ENCODE data around the gene SPRY1.

SPRY1 gene

DNA sequence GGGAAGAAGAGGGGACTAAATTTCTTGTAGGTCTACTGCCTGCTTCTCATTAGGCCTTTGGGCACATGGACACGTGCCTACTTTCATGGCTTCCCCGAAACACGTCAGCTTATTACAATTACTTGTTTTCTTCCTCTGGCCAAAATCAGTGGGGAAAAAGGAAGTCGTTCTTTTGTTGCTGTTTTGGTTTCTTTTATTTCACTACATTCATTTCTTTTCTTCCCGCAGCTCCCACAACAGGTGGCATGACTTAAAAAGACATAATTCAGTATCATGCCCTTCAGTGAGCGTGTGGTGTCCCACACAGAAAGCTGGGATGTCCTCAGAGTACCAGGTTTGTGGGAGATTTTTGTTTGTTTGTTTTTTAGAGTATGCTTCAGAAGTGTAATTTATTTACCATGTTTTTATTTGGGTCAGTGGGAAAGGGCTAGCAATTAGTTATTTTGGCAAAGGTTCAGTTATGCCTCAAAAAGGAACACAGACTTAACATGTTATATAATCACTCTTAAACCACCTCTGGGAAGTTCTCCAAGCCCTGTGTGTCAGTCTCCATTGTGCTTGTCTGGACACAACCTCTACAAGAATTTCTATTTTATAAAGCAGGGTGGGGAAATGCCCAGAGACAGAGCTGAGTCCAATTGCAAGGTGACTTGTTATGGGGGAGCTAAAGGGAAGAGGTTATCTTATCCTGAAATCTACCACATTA lies 44.2 kb upstream of the SPRY1 start:
- no peaks in the 10 kb centered on the region for H3K4me1 ChIP-seq (ENCODE audit: low read length)
- no peaks in the 10 kb centered on the region for H3F3A ChIP-seq (ENCODE audit: insufficient read depth, low read length)
- no peaks in the 10 kb centered on the region for H3K9me2 ChIP-seq (replicated peaks; ENCODE audit: insufficient read depth, low read length)
- H3K4me2 ChIP-seq (ENCODE audit: low read depth, low read length), result no peak overlapping the region
- no peaks in the 10 kb centered on the region for H3K27me3 ChIP-seq (replicated peaks; ENCODE audit: insufficient read depth, low read length)
- no peaks in the 10 kb centered on the region for H3K36me3 ChIP-seq (replicated peaks; ENCODE audit: insufficient read depth, low read length)
- H3K27ac ChIP-seq (ENCODE audit: low read length), result no peak overlapping the region
- no peak for DNase-seq
- no peaks in the 10 kb centered on the region for H3K9me3 ChIP-seq (replicated peaks; ENCODE audit: insufficient read depth, low read length)
- TF ChIP-seq EZH2 (optimal IDR thresholded peaks at IDR 0.05; ENCODE audit: low read depth, low read length), result no peak
- TF ChIP-seq, protein P1, sequence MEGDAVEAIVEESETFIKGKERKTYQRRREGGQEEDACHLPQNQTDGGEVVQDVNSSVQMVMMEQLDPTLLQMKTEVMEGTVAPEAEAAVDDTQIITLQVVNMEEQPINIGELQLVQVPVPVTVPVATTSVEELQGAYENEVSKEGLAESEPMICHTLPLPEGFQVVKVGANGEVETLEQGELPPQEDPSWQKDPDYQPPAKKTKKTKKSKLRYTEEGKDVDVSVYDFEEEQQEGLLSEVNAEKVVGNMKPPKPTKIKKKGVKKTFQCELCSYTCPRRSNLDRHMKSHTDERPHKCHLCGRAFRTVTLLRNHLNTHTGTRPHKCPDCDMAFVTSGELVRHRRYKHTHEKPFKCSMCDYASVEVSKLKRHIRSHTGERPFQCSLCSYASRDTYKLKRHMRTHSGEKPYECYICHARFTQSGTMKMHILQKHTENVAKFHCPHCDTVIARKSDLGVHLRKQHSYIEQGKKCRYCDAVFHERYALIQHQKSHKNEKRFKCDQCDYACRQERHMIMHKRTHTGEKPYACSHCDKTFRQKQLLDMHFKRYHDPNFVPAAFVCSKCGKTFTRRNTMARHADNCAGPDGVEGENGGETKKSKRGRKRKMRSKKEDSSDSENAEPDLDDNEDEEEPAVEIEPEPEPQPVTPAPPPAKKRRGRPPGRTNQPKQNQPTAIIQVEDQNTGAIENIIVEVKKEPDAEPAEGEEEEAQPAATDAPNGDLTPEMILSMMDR (IDR thresholded peaks at IDR 0.05; ENCODE audit: low read length), result no peak
- TF ChIP-seq EZH2phosphoT487 (IDR thresholded peaks at IDR 0.05; ENCODE audit: low read length), result no peak
- H4K20me1 ChIP-seq (ENCODE audit: insufficient read depth, low read length), result no peaks in the 10 kb centered on the region
- H3K4me3 ChIP-seq (ENCODE audit: low read length), result no peak overlapping the region
- no peak overlapping the region for H3K9ac ChIP-seq (ENCODE audit: low read length)
- H2AFZ ChIP-seq (ENCODE audit: low read length), result no peak overlapping the region
- no peaks in the 10 kb centered on the region for H3K79me2 ChIP-seq (ENCODE audit: low read length)

GRCh38 chr4:123352966-123353365 lies 43.6 kb upstream of the SPRY1 start:
- no peaks in the 10 kb centered on the region for H3K27me3 ChIP-seq (replicated peaks; ENCODE audit: insufficient read depth, low read length)
- no peaks in the 10 kb centered on the region for H3K9me2 ChIP-seq (replicated peaks; ENCODE audit: insufficient read depth, low read length)
- no peak overlapping the region for H2AFZ ChIP-seq (ENCODE audit: low read length)
- H3F3A ChIP-seq (ENCODE audit: insufficient read depth, low read length), result no peaks in the 10 kb centered on the region
- no peak overlapping the region for H3K9ac ChIP-seq (ENCODE audit: low read length)
- H3K4me3 ChIP-seq (ENCODE audit: low read length), result no peak overlapping the region
- TF ChIP-seq EZH2 (optimal IDR thresholded peaks at IDR 0.05; ENCODE audit: low read depth, low read length) (no peak), EZH2phosphoT487 (IDR thresholded peaks at IDR 0.05; ENCODE audit: low read length) (no peak)
- TF ChIP-seq, protein P1 (IDR thresholded peaks at IDR 0.05; ENCODE audit: low read length), result no peak
- no peaks in the 10 kb centered on the region for H3K9me3 ChIP-seq (replicated peaks; ENCODE audit: insufficient read depth, low read length)
- no peaks in the 10 kb centered on the region for H3K79me2 ChIP-seq (ENCODE audit: low read length)
- no peaks in the 10 kb centered on the region for H3K36me3 ChIP-seq (replicated peaks; ENCODE audit: insufficient read depth, low read length)
- no peak for DNase-seq
- H3K27ac ChIP-seq (ENCODE audit: low read length), result no peak overlapping the region
- H3K4me2 ChIP-seq (ENCODE audit: low read depth, low read length), result no peak overlapping the region
- H3K4me1 ChIP-seq (ENCODE audit: low read length), result no peaks in the 10 kb centered on the region
- H4K20me1 ChIP-seq (ENCODE audit: insufficient read depth, low read length), result no peaks in the 10 kb centered on the region

GRCh38 chr4:123353656-123354055 lies 42.9 kb upstream of the SPRY1 start:
- DNase-seq, result no peak
- Histone ChIP-seq H3K27me3 (replicated peaks; ENCODE audit: insufficient read depth, low read length) (no peaks in the 10 kb centered on the region), H3K4me2 (ENCODE audit: low read depth, low read length) (no peak overlapping the region), H3F3A (ENCODE audit: insufficient read depth, low read length) (no peaks in the 10 kb centered on the region), H3K4me1 (ENCODE audit: low read length) (no peaks in the 10 kb centered on the region), H3K79me2 (ENCODE audit: low read length) (no peaks in the 10 kb centered on the region), H2AFZ (ENCODE audit: low read length) (no peak overlapping the region), H3K9ac (ENCODE audit: low read length) (no peak overlapping the region), H3K36me3 (replicated peaks; ENCODE audit: insufficient read depth, low read length) (no peaks in the 10 kb centered on the region), H3K9me2 (replicated peaks; ENCODE audit: insufficient read depth, low read length) (no peaks in the 10 kb centered on the region), H3K9me3 (replicated peaks; ENCODE audit: insufficient read depth, low read length) (no peaks in the 10 kb centered on the region), H3K4me3 (ENCODE audit: low read length) (no peak overlapping the region), H3K27ac (ENCODE audit: low read length) (no peak overlapping the region), H4K20me1 (ENCODE audit: insufficient read depth, low read length) (no peaks in the 10 kb centered on the region)
- TF ChIP-seq EZH2 (optimal IDR thresholded peaks at IDR 0.05; ENCODE audit: low read depth, low read length), result no peak
- TF ChIP-seq, protein P1 (IDR thresholded peaks at IDR 0.05; ENCODE audit: low read length), result no peak
- no peak for TF ChIP-seq EZH2phosphoT487 (IDR thresholded peaks at IDR 0.05; ENCODE audit: low read length)

Data from MM.1S (cell line).